ENCODE measurements around the gene ACTR8. TPM values are rescaled to one million over a fixed set of nuclear protein-coding genes. Genes with fewer than 3 reads are reported as not detected.

The ACTR8 gene
- total and polyA plus RNA-seq, 2 of the 13 experiments (the other 11 are each of a cell fraction or from before 2014, with no cell fraction given): 15.5 to 29.0 TPM

GRCh38 chr3:53841296-53841695 lies 40.7 kb downstream of the ACTR8 start (continued):
- no peak for TF ChIP-seq ZNF713 (CRISPR knock-in tag; IDR thresholded peaks at IDR 0.05)
- TF ChIP-seq ZNF546 (CRISPR knock-in tag; conservative IDR thresholded peaks at IDR 0.05): no peak
- TF ChIP-seq NFKB2 (CRISPR knock-in tag; IDR thresholded peaks at IDR 0.05; ENCODE audit: borderline replicate concordance): no peak
- no peak for TF ChIP-seq ZNF3 (CRISPR knock-in tag; IDR thresholded peaks at IDR 0.05)
- peak; percentile 43; the same call in 1 of the 2 replicates for TF ChIP-seq HOXA3 (CRISPR knock-in tag; IDR thresholded peaks at IDR 0.05)
- no peak for TF ChIP-seq DZIP1 (CRISPR knock-in tag; IDR thresholded peaks at IDR 0.05)
- 0 out of 2 replicates have a peak, but pooled peaks have one; percentile 17 for TF ChIP-seq KDM2A (CRISPR knock-in tag; IDR thresholded peaks at IDR 0.05; ENCODE audit: borderline replicate concordance, low read depth)
- TF ChIP-seq HIC2 (CRISPR knock-in tag; IDR thresholded peaks at IDR 0.05; ENCODE audit: low read depth): peak; percentile 61
- no peak for TF ChIP-seq RFX3 (CRISPR knock-in tag; IDR thresholded peaks at IDR 0.05)
- TF ChIP-seq RARA (CRISPR knock-in tag; IDR thresholded peaks at IDR 0.05): 0 out of 2 replicates have a peak, but pooled peaks have one; percentile 11
- no peak for TF ChIP-seq SRSF9 (IDR thresholded peaks at IDR 0.05; ENCODE audit: borderline replicate concordance, insufficient read depth, low read depth, low read length, poor library complexity, severe bottlenecking)
- peak; percentile 27; the same call in 1 of the 2 replicates for TF ChIP-seq SALL1 (CRISPR knock-in tag; IDR thresholded peaks at IDR 0.05)
- peak; percentile 88 for TF ChIP-seq ZNF687 (CRISPR knock-in tag; IDR thresholded peaks at IDR 0.05)
- 0 out of 2 replicates have a peak, but pooled peaks have one; percentile 14 for TF ChIP-seq ZFP91 (CRISPR knock-in tag; IDR thresholded peaks at IDR 0.05; ENCODE audit: borderline replicate concordance)
- TF ChIP-seq ZNF280D (CRISPR knock-in tag; IDR thresholded peaks at IDR 0.05): no peak
- peak; percentile 47; the same call in 1 of the 2 replicates for TF ChIP-seq RAD21 (CRISPR knock-in tag; IDR thresholded peaks at IDR 0.05)

Measured in HepG2 (cell line).